ENCODE data around the gene CSMD2.

Gene CSMD2

DNA sequence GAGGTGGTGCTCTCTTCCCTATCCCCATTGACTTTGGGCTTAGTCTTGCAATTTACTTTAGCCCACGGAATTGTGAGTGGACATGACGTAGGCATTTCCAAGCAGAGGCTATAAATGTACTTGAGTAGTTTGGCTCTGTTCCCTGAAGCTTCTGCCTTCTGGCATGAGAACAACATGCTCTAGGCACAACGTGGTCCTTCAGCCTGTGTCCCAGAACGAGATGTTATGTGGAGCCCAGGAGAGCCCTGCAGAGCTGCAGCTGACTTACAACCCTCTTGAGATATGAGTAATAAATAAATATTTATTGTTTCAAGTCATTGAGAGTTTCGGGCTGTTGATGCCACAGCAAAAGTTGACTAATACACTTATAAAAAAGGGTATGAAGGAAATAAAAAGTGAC lies 406.3 kb downstream of the CSMD2 start:
- H3K9me3 ChIP-seq (ENCODE audit: insufficient read depth, low read length) = peaks cover 5% of the 10 kb centered on the region
- no peaks in the 10 kb centered on the region for H3K36me3 ChIP-seq (ENCODE audit: insufficient read depth, insufficient read length, low read length)
- H3K4me1 ChIP-seq (ENCODE audit: insufficient read depth, insufficient read length) = no peaks in the 10 kb centered on the region
- TF ChIP-seq ZNF274 (IDR thresholded peaks at IDR 0.05; ENCODE audit: low read depth, low read length) = no peak
- TF ChIP-seq YY1 (IDR thresholded peaks at IDR 0.05; ENCODE audit: insufficient read depth, insufficient read length) = no peak
- TF ChIP-seq SUZ12 (IDR thresholded peaks at IDR 0.05; ENCODE audit: extremely low read depth, insufficient read depth, insufficient read length) = no peak
- no peak for DNase-seq (ENCODE audit: low read depth, low spot score)
- H3K4me3 ChIP-seq (ENCODE audit: insufficient read length, low read depth) = no peak overlapping the region
- no peak overlapping the region for H3K9ac ChIP-seq (ENCODE audit: insufficient read length, low read depth)
- H3K27me3 ChIP-seq (ENCODE audit: insufficient read depth, insufficient read length) = no peaks in the 10 kb centered on the region

DNA sequence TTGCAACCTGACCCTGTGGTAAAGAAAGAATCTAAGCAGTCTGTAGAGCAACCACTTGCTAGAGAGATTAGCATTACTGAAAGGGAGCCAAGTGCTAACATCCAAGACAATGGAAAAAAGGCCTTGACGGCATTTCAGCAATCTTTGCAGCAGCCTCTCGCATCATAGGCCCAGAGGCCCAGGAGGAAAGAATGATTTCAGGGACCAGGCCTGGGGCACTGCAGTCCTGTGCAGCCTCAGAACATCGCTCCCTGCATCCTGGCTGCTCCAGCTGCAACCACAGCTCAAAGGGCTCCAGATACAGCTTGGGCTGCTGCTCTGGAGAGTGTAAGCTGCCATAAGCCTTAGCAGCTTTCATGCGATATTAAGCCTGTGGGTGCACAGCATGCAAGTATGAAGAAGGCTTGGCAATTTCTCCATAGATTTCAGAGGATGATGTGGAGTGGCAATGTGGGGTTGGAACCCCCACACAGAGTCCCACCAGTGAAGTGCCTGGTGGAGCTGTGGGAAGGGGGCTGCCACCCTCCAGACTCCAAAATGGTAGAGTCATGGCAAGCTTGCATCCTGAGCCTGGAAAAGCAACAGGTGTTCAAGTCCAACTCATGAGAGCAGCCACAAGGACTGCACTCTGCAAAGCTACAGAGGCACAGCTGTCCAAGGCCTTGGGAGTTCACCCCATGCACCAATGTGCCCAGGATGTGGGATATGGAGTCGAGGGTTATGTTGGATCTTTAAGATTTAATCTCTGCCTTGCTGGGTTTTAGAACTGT lies 411.8 kb downstream of the CSMD2 start:
- no peak for TF ChIP-seq ZNF274 (IDR thresholded peaks at IDR 0.05; ENCODE audit: low read depth, low read length)
- TF ChIP-seq YY1 (IDR thresholded peaks at IDR 0.05; ENCODE audit: insufficient read depth, insufficient read length) = no peak
- TF ChIP-seq SUZ12 (IDR thresholded peaks at IDR 0.05; ENCODE audit: extremely low read depth, insufficient read depth, insufficient read length) = no peak
- no peak overlapping the region for H3K4me3 ChIP-seq (ENCODE audit: insufficient read length, low read depth)
- DNase-seq (ENCODE audit: low read depth, low spot score) = peak; percentile 15
- H3K36me3 ChIP-seq (ENCODE audit: insufficient read depth, insufficient read length, low read length) = no peaks in the 10 kb centered on the region
- no peak overlapping the region for H3K9ac ChIP-seq (ENCODE audit: insufficient read length, low read depth)
- H3K9me3 ChIP-seq (ENCODE audit: insufficient read depth, low read length) = peaks cover 24% of the 10 kb centered on the region
- H3K27me3 ChIP-seq (ENCODE audit: insufficient read depth, insufficient read length) = no peaks in the 10 kb centered on the region
- H3K4me1 ChIP-seq (ENCODE audit: insufficient read depth, insufficient read length) = no peaks in the 10 kb centered on the region

DNA sequence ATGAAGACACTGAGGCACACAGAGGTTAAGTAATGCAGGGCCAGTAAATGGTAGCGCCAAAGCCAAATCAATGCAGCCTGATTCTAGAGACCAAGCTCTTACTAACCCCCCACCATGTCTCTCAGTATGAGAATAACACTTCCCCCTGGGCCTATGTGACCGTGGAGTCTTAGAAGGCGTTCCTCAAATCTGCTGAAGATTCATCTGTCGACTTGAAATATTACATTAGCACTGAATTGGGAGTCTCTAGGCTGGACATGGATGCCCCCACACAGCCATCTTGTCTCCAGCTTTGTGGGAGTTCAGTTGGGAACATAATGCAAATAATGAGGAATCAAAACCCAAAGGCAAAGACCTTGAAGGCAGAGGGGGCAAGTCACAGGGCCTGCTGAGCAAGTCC lies 419.1 kb downstream of the CSMD2 start:
- Histone ChIP-seq H3K9me3 (ENCODE audit: insufficient read depth, low read length) (no peaks in the 10 kb centered on the region), H3K4me1 (ENCODE audit: insufficient read depth, insufficient read length) (no peaks in the 10 kb centered on the region), H3K4me3 (ENCODE audit: insufficient read length, low read depth) (no peak overlapping the region), H3K9ac (ENCODE audit: insufficient read length, low read depth) (no peak overlapping the region), H3K36me3 (ENCODE audit: insufficient read depth, insufficient read length, low read length) (no peaks in the 10 kb centered on the region), H3K27me3 (ENCODE audit: insufficient read depth, insufficient read length) (no peaks in the 10 kb centered on the region)
- TF ChIP-seq ZNF274 (IDR thresholded peaks at IDR 0.05; ENCODE audit: low read depth, low read length) (no peak), SUZ12 (IDR thresholded peaks at IDR 0.05; ENCODE audit: extremely low read depth, insufficient read depth, insufficient read length) (no peak), YY1 (IDR thresholded peaks at IDR 0.05; ENCODE audit: insufficient read depth, insufficient read length) (no peak)
- DNase-seq (ENCODE audit: low read depth, low spot score) = no peak

DNA sequence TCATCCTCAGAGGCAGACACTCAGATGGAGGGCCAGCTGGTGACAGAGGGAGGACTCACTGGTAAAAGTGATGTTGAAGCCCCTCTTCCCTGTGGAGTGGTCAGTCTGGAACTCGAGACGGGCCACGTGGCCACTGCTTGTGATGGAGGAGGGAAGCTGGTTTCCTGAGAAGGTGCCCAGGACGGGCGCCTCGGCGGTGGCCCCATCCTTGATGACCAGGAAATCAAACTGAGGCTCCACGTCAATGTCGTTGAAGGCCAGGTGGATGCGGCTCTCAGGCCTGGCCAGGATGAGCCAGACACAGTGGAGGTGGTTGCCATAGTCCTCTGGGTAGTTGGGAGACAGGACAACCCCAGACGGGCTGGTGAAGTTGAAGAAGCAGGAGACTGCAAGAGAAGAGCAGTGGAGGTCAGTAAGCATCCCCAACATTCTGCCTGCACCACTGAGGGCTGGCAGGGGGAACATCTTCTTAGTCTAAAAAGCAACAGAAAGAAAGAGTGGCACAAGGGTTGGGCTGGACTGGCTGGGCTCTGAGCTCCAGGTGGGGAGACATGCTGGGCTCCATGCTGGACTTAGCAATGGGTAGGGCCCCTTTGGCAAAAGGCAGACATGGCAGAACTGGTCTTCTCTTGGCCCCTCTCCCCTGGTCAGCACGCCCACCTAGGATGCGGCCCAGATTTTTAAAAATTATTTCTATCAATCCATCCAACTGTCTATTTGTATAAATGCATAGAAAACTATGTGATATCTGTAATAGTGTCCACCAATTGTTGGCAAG lies 421.6 kb downstream of the CSMD2 start:
- Histone ChIP-seq H3K36me3 (ENCODE audit: insufficient read depth, insufficient read length, low read length) (no peaks in the 10 kb centered on the region), H3K9ac (ENCODE audit: insufficient read length, low read depth) (no peak overlapping the region), H3K4me3 (ENCODE audit: insufficient read length, low read depth) (no peak overlapping the region), H3K4me1 (ENCODE audit: insufficient read depth, insufficient read length) (peaks cover 9% of the 10 kb centered on the region), H3K9me3 (ENCODE audit: insufficient read depth, low read length) (no peaks in the 10 kb centered on the region), H3K27me3 (ENCODE audit: insufficient read depth, insufficient read length) (no peaks in the 10 kb centered on the region)
- TF ChIP-seq SUZ12 (IDR thresholded peaks at IDR 0.05; ENCODE audit: extremely low read depth, insufficient read depth, insufficient read length) (no peak), YY1 (IDR thresholded peaks at IDR 0.05; ENCODE audit: insufficient read depth, insufficient read length) (no peak), ZNF274 (IDR thresholded peaks at IDR 0.05; ENCODE audit: low read depth, low read length) (no peak)
- DNase-seq (ENCODE audit: low read depth, low spot score) = no peak

DNA sequence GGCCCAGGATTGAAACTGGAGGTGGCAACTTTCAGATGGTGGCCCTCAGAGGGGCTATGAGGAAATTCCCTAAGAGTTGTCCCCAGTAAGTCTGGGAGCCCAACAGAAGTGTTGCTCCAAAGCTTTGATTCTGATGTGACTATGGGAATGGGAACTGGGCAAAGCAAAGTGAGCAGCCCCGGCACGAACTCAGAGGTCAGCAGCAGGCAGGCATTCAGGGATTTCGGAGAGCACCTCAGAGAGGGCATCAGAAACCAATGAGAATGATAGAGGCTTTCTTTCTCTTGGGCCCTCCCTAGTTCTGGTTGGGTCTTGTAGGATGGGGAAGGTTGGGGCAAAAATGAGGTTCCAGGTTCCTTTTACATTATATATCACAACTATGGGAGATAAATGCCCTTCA lies 422.4 kb downstream of the CSMD2 start:
- H3K9ac ChIP-seq (ENCODE audit: insufficient read length, low read depth) = no peak overlapping the region
- H3K4me3 ChIP-seq (ENCODE audit: insufficient read length, low read depth) = no peak overlapping the region
- no peaks in the 10 kb centered on the region for H3K36me3 ChIP-seq (ENCODE audit: insufficient read depth, insufficient read length, low read length)
- TF ChIP-seq SUZ12 (IDR thresholded peaks at IDR 0.05; ENCODE audit: extremely low read depth, insufficient read depth, insufficient read length) (no peak), ZNF274 (IDR thresholded peaks at IDR 0.05; ENCODE audit: low read depth, low read length) (no peak), YY1 (IDR thresholded peaks at IDR 0.05; ENCODE audit: insufficient read depth, insufficient read length) (no peak)
- H3K9me3 ChIP-seq (ENCODE audit: insufficient read depth, low read length) = no peaks in the 10 kb centered on the region
- H3K4me1 ChIP-seq (ENCODE audit: insufficient read depth, insufficient read length) = peaks cover 9% of the 10 kb centered on the region
- no peak for DNase-seq (ENCODE audit: low read depth, low spot score)
- H3K27me3 ChIP-seq (ENCODE audit: insufficient read depth, insufficient read length) = no peaks in the 10 kb centered on the region

DNA sequence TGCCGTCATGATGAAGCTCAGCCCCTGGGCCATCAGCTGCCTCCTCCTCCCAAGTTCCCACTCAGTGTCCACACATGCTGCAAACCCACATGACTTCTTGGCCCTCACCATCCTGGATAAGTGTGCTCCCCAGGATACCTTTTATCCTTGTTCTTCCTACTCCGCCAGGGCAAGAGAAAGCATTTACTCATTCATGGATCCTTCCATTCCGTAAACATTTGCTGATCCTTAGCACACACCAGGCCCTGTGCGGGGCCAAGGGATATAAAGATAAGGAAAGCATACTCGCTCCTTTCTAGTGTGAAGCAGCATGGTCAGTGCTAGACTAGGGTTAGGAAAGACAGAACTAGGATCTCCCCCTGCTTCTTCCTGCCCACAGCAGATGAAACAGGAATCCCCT lies 423.3 kb downstream of the CSMD2 start:
- H3K9me3 ChIP-seq (ENCODE audit: insufficient read depth, low read length) = no peaks in the 10 kb centered on the region
- H3K36me3 ChIP-seq (ENCODE audit: insufficient read depth, insufficient read length, low read length) = no peaks in the 10 kb centered on the region
- TF ChIP-seq ZNF274 (IDR thresholded peaks at IDR 0.05; ENCODE audit: low read depth, low read length) (no peak), YY1 (IDR thresholded peaks at IDR 0.05; ENCODE audit: insufficient read depth, insufficient read length) (no peak), SUZ12 (IDR thresholded peaks at IDR 0.05; ENCODE audit: extremely low read depth, insufficient read depth, insufficient read length) (no peak)
- H3K9ac ChIP-seq (ENCODE audit: insufficient read length, low read depth) = no peak overlapping the region
- H3K27me3 ChIP-seq (ENCODE audit: insufficient read depth, insufficient read length) = no peaks in the 10 kb centered on the region
- no peak for DNase-seq (ENCODE audit: low read depth, low spot score)
- no peak overlapping the region for H3K4me3 ChIP-seq (ENCODE audit: insufficient read length, low read depth)
- peaks cover 9% of the 10 kb centered on the region for H3K4me1 ChIP-seq (ENCODE audit: insufficient read depth, insufficient read length)

DNA sequence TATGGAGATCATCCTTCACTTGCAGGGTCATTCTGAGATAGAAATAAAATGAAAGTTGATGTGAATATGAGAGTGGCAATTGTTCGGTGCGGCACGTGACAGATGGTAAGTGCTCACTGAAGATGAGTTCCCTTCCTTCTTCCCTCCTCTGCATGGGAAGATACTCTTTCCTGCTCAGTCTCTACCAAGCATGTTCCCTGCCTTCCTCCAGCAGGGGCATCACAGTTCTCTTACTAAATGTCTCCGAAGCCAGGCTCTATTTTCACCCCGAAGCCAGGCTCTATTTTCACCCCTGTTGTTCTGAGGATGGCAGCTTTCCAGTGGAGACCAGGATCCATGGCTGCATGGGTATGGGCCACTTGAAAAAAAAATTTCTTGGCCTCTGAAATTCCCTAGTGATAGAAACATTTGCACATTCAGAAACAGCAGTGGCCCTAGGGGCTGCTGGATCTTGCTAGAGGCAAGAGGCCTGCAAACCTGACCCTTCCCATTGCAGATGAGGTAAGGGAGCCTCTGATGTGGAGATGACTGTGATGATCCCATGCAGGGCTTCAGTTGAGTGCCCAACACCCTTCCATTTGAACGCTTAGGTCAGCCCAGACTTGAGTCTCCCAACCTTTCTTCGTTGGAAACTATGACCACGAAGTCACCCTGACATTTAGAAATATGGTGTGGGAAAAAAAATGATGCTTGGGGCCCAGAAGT lies 424.8 kb downstream of the CSMD2 start:
- no peaks in the 10 kb centered on the region for H3K36me3 ChIP-seq (ENCODE audit: insufficient read depth, insufficient read length, low read length)
- no peak overlapping the region for H3K4me3 ChIP-seq (ENCODE audit: insufficient read length, low read depth)
- H3K9ac ChIP-seq (ENCODE audit: insufficient read length, low read depth) = no peak overlapping the region
- H3K4me1 ChIP-seq (ENCODE audit: insufficient read depth, insufficient read length) = peaks cover 9% of the 10 kb centered on the region
- no peaks in the 10 kb centered on the region for H3K27me3 ChIP-seq (ENCODE audit: insufficient read depth, insufficient read length)
- H3K9me3 ChIP-seq (ENCODE audit: insufficient read depth, low read length) = no peaks in the 10 kb centered on the region
- no peak for DNase-seq (ENCODE audit: low read depth, low spot score)
- no peak for TF ChIP-seq SUZ12 (IDR thresholded peaks at IDR 0.05; ENCODE audit: extremely low read depth, insufficient read depth, insufficient read length)
- TF ChIP-seq YY1 (IDR thresholded peaks at IDR 0.05; ENCODE audit: insufficient read depth, insufficient read length) = no peak
- no peak for TF ChIP-seq ZNF274 (IDR thresholded peaks at IDR 0.05; ENCODE audit: low read depth, low read length)

All from NT2/D1 (cell line).